ENCODE measurements around the gene CFAP46. TPM values are rescaled to one million over a fixed set of nuclear protein-coding genes. Genes with fewer than 3 reads are reported as not detected.

CFAP46 gene
- total RNA-seq, 1 donor: 0.09 TPM

GRCh38 chr10:132901351-132901750, 41.0 kb downstream of the CFAP46 start:
- H3K4me3 ChIP-seq (ENCODE audit: low read depth, low read length): no peak overlapping the region
- no peak for DNase-seq (ENCODE audit: low read depth)
- TF ChIP-seq CTCF (IDR thresholded peaks at IDR 0.05; ENCODE audit: insufficient read depth, low read length): no peak

GRCh38 chr10:132900211-132900756, 42.1 kb downstream of the CFAP46 start:
- H3K4me3 ChIP-seq (ENCODE audit: low read depth, low read length): no peak overlapping the region
- TF ChIP-seq CTCF (IDR thresholded peaks at IDR 0.05; ENCODE audit: insufficient read depth, low read length): no peak
- DNase-seq (ENCODE audit: low read depth): no peak

DNA sequence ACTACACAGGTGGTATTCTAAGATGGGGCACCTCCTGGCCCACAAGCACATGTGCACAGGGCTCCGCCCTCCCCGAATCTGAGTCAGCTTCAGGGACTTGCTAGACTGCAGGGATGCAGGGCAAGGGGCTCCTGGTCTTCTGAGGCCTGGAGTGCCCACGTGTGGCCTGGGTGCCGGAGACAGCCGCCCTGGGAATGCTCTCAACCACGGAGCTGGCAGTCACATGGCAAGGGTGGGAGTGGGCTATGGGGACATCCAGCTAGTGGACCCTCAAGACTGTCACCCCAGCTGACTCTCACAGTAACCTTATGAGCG, 42.7 kb downstream of the CFAP46 start:
- DNase-seq (ENCODE audit: low read depth): no peak
- TF ChIP-seq CTCF (IDR thresholded peaks at IDR 0.05; ENCODE audit: insufficient read depth, low read length): no peak
- no peak overlapping the region for H3K4me3 ChIP-seq (ENCODE audit: low read depth, low read length)

GRCh38 chr10:132899054-132899750, 43.2 kb downstream of the CFAP46 start:
- H3K4me3 ChIP-seq (ENCODE audit: low read depth, low read length): no peak overlapping the region
- no peak for TF ChIP-seq CTCF (IDR thresholded peaks at IDR 0.05; ENCODE audit: insufficient read depth, low read length)
- DNase-seq (ENCODE audit: low read depth): no peak

DNA sequence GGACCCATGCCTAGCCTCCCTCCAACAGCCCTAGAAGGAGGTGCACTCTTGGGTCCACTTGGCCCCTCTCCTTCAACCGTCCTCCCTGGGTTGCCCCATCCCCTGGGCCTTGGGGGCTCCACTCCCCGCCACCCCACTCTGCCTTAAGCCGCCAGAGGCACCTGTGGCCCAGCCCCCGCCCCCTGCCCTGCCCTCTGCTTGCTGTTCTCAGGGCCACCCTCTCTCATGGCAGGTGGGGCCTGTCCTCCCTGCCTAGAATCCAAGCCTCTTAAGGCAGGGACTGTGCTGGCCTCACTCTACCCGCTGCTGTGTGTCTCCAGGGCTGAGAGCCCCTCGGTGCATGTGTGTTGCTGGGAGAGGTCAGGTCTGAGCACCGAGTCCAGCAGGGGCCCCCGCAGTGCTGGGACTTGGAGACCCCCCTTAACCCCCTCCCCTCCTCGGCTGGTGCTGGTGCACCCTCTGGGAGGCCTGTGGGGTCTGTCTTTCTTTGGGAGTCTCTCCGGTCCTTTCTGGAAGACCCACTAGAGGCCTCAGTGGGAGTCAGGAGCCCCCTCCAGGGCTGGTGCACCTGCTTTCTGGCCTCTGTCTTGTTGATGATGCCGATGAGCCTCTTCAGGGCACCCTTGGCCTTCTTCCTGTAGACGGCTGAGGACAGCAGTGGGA, 43.8 kb downstream of the CFAP46 start:
- no peak for DNase-seq (ENCODE audit: low read depth)
- no peak overlapping the region for H3K4me3 ChIP-seq (ENCODE audit: low read depth, low read length)
- TF ChIP-seq CTCF (IDR thresholded peaks at IDR 0.05; ENCODE audit: insufficient read depth, low read length): no peak

- DNase-seq (ENCODE audit: low read depth): no peak
- H3K4me3 ChIP-seq (ENCODE audit: low read depth, low read length): no peak overlapping the region
- TF ChIP-seq CTCF (IDR thresholded peaks at IDR 0.05; ENCODE audit: insufficient read depth, low read length): no peak
Observed at GRCh38 chr10:132897516-132898381, 44.6 kb downstream of the CFAP46 start.

All from fibroblast of the aortic adventitia (primary cell).